Glutamatergic neuron (in vitro differentiated cells): ENCODE results near the gene PRR13. TPM values are rescaled to one million over a fixed set of nuclear protein-coding genes. Genes with fewer than 3 reads are reported as not detected.

Source experiments
- DNase-seq: peaks from one replicate; pipeline ENCODE4 v3.0.0; 2022
- H3K27ac Mint-ChIP-seq: one replicate; pipeline ENCODE4 v1.8.0; 2020; ENCODE audit warnings: mild to moderate bottlenecking, mixed read lengths, inconsistent platforms; ENCODE audit not compliant: unreplicated experiment
- H3K27me3 Mint-ChIP-seq: one replicate; pipeline ENCODE4 v1.8.0; 2020; ENCODE audit warnings: mild to moderate bottlenecking, moderate library complexity, mixed read lengths, inconsistent platforms; ENCODE audit not compliant: unreplicated experiment
- H3K36me3 Mint-ChIP-seq: one replicate; pipeline ENCODE4 v1.8.0; 2020; ENCODE audit warnings: mild to moderate bottlenecking, mixed read lengths, inconsistent platforms; ENCODE audit not compliant: unreplicated experiment
- H3K4me1 Mint-ChIP-seq: one replicate; pipeline ENCODE4 v1.8.0; 2020; ENCODE audit warnings: mild to moderate bottlenecking, low read depth, mixed read lengths, inconsistent platforms; ENCODE audit not compliant: unreplicated experiment
- H3K4me3 Mint-ChIP-seq: one replicate; pipeline ENCODE4 v1.8.0; 2020; ENCODE audit warnings: mild to moderate bottlenecking, mixed read lengths, inconsistent platforms; ENCODE audit not compliant: unreplicated experiment
- H3K9me3 Mint-ChIP-seq: one replicate; pipeline ENCODE4 v1.8.0; 2020; ENCODE audit warnings: mild to moderate bottlenecking, moderate library complexity, mixed read lengths, inconsistent platforms; ENCODE audit not compliant: unreplicated experiment
- total RNA-seq: library from RNA; stranded (reverse); fragmentation: NEBNext Ultra II Directional; extraction: Animal tissue kit (Norgen Biotek cat#: 25700); gene quantifications from one replicate; pipeline ENCODE4 v1.2.1, GENCODE V29; 2021; ENCODE audit not compliant: unreplicated experiment
- TF ChIP-seq, protein P1 (sequence below): fragments of 200-600 bp; sonication (generic); IDR thresholded peaks from one replicate; pipeline ENCODE4 v1.5.0; 2021; ENCODE audit not compliant: partially characterized antibody, unreplicated experiment

The PRR13 gene
- total RNA-seq, 1 donor from 2014 or later, result 105 TPM

DNA sequence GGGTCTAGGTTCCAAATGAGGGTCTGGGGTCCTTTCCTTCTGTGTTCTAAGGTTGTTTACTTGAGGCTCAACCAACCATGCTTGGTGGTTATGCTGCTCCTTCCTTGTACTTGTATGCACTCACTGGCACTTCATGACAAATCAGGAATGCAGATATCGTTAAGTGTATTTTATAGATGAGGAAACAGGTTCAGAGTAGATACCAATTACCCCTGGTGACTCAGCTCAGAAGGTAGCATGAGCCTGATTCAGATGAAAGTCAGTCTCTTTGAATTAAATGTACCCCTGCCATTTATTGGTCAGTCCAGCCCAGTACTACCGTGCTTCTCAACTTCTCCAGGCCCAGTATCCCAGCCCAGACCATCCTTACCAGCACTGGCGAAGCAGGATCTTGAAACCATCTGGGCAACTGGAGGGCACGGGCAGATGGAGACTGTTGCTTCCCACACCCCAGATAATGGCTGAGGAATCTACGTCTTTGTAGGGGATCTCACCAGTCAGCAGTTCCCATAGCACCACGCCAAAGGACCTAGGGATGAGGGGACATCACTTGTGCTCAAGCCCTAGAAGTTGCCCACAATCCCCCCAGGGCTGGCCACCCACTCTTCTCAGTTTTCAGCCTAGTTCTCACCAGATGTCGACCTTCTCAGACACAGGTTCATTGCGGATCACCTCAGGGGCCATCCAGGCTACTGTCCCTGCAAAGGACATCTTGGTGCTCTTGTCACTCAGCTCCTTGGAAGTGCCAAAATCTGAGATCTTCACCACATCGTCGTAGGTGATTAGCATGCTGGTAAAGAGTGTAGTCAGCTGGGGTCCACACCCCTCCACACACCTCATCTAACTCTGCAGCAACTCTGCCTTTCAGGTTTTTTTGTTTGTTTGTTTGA lies 43.4 kb downstream of the PRR13 start:
- Mint-ChIP-seq H3K9me3 (peaks cover 9% of the 10 kb centered on the region), H3K4me3 (no peak overlapping the region), H3K4me1 (peaks cover 2% of the 10 kb centered on the region), H3K36me3 (peaks cover 4% of the 10 kb centered on the region), H3K27ac (peak overlapping the region; percentile 12), H3K27me3 (peaks cover 7% of the 10 kb centered on the region)
- TF ChIP-seq, protein P1, sequence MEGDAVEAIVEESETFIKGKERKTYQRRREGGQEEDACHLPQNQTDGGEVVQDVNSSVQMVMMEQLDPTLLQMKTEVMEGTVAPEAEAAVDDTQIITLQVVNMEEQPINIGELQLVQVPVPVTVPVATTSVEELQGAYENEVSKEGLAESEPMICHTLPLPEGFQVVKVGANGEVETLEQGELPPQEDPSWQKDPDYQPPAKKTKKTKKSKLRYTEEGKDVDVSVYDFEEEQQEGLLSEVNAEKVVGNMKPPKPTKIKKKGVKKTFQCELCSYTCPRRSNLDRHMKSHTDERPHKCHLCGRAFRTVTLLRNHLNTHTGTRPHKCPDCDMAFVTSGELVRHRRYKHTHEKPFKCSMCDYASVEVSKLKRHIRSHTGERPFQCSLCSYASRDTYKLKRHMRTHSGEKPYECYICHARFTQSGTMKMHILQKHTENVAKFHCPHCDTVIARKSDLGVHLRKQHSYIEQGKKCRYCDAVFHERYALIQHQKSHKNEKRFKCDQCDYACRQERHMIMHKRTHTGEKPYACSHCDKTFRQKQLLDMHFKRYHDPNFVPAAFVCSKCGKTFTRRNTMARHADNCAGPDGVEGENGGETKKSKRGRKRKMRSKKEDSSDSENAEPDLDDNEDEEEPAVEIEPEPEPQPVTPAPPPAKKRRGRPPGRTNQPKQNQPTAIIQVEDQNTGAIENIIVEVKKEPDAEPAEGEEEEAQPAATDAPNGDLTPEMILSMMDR, result no peak
- no peak for DNase-seq

DNA sequence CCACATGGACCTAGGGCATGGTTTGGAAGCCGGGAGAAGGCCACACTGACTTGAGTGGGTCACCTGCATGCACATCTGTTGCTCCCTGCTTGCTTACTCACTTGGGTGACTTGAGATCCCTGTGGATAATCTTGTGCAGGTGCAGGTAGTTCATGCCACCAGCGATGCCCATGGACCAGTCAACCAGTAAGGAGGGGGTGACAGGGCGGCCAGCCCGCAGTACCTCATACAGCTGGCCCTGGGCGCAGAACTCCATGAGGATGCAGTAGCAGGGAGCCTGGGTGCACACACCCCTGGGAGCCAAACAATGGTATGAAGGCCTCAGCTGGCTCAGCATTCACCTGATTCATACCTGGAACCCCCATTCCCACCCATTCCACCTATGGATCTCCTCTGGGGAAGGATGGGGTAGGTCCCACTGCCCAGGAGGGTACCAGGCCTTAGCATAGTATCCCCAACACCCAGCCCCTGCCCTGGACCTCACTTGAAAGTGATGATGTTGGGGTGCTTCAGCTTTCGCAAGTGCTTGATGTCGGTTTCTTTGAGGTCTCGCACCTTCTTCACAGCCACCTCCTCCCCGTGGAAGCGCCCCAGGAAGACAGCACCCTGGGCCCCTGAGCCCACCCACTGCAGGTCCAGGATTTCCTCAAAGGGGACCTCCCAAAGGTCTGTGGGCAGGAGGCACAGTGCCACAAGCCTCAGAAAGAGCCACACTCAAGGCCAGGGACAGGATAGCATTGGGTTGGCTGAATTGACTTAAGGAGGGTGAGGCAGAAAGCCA lies 44.6 kb downstream of the PRR13 start:
- peaks cover 6% of the 10 kb centered on the region for H3K27me3 Mint-ChIP-seq
- H3K4me1 Mint-ChIP-seq, result peaks cover 2% of the 10 kb centered on the region
- DNase-seq, result no peak
- H3K27ac Mint-ChIP-seq, result no peak overlapping the region
- peaks cover 4% of the 10 kb centered on the region for H3K36me3 Mint-ChIP-seq
- H3K9me3 Mint-ChIP-seq, result peaks cover 9% of the 10 kb centered on the region
- H3K4me3 Mint-ChIP-seq, result no peak overlapping the region
- TF ChIP-seq, protein P1, result no peak

DNA sequence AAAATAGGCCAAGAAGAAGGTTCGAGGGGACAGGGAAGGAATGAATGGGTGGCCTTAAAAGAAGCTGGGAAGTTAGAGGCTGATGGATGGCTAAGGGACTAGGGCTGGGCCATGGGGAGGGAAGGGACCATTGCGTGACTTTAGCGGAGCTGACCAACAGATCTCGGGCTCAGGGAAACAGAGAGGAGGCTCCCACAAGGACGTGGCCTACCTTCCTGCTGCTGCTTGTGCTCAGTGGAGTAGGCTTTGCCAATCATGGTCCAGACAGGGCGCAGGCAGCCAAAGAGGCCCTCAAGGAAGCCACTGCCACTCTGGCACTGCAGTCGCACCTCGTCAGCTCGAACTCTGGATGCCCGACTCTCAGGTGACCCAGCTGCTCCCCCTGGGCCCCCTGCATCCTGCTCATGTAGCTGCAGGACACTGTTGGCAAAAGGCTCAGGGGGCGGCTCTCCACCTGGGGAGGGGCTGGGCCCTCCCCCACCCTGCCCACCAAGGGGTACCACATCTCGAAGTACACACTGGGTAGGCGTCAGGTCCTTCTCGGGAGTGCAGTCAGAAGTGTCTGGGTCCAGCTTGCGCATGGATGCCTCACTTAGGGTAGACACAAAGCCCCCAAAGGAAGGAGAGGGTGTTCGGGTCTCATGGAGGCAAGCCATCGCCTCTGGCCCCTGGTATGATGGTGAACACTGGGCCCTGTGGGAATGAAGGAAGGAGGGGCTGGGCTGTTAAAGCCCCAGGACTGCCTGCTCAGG lies 45.4 kb downstream of the PRR13 start:
- Mint-ChIP-seq H3K27me3 (peaks cover 4% of the 10 kb centered on the region), H3K9me3 (peaks cover 9% of the 10 kb centered on the region), H3K27ac (no peak overlapping the region), H3K36me3 (peaks cover 4% of the 10 kb centered on the region), H3K4me3 (no peak overlapping the region), H3K4me1 (peaks cover 4% of the 10 kb centered on the region)
- DNase-seq, result no peak
- TF ChIP-seq, protein P1, result no peak

DNA sequence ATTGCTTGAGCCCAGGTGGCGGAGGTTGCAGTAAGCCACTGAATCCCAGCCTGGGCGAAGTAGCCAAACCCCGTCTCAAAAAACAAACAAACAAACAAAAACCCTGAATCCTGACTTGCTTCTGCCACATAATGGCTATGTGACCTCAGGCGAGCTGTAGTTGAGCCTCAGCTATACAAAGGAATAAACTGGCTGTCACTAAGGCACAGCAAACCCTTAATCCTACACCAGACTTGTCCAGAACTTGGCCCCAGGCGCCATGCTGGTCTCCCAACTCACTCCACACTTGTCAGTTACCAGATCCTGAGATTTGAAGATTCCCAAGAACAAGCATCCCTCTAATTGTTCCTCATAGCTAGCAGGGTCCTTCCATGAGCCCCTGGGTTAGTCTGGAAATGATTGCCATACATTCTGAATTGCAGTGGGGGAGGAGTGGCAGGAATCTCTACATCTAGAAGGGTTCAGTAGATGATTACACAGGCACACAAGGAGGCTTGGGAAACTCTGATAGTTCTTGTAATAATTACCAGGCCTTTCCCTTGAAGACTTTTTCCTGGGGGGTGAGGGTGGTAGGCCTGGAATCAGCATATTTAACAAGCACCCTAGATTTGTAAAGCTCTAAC lies 47.8 kb downstream of the PRR13 start:
- H3K4me1 Mint-ChIP-seq, result peaks cover 20% of the 10 kb centered on the region
- TF ChIP-seq, protein P1, result no peak
- no peak overlapping the region for H3K4me3 Mint-ChIP-seq
- peaks cover 7% of the 10 kb centered on the region for H3K9me3 Mint-ChIP-seq
- peak overlapping the region; percentile 38 for H3K27ac Mint-ChIP-seq
- no peak for DNase-seq
- H3K27me3 Mint-ChIP-seq, result peaks cover 5% of the 10 kb centered on the region
- no peaks in the 10 kb centered on the region for H3K36me3 Mint-ChIP-seq
